ENCODE data around the gene TERT.
A peak's percentile ranks its signal among the peaks of the same experiment; 100 is the strongest.
"Not testable (repeated sequence)": the region's sequence is repeated elsewhere in the genome, so short reads cannot be mapped to it uniquely, and the experiment has no call there.

The TERT gene

DNA sequence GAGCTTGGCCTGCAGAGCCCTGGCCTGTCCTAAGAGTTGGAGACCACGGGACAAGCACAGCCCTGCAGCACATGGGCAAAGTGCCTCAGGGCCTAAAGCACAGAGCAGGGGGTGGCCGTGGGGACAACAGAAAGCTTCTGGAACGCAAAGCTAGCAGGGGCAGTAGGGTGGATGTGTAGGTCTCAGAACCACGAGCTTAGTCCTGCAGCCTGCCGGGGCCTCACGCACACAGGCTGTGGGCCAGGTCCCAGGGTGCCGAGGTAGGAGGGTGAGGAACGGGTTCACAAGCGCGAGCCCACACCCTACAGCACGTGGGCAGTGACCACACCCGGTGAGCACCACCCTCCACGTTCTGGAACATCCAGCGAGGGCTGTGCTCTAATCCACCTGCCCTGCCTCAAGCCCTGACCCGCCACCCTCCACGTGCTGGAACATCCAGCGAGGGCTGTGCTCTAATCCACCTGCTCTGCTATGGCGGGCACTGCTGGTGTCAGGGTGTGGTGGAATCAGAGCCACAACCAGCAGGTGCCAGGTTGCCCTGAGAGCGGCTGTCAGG is 40.8 kb upstream of the TERT start:
- no peak for TF ChIP-seq GATA1 (IDR thresholded peaks at IDR 0.05; ENCODE audit: low read depth, low read length)
- no peak for TF ChIP-seq POLR2A (IDR thresholded peaks at IDR 0.05; ENCODE audit: low read length)
- DNase-seq, result peak; percentile 11 to 31

DNA sequence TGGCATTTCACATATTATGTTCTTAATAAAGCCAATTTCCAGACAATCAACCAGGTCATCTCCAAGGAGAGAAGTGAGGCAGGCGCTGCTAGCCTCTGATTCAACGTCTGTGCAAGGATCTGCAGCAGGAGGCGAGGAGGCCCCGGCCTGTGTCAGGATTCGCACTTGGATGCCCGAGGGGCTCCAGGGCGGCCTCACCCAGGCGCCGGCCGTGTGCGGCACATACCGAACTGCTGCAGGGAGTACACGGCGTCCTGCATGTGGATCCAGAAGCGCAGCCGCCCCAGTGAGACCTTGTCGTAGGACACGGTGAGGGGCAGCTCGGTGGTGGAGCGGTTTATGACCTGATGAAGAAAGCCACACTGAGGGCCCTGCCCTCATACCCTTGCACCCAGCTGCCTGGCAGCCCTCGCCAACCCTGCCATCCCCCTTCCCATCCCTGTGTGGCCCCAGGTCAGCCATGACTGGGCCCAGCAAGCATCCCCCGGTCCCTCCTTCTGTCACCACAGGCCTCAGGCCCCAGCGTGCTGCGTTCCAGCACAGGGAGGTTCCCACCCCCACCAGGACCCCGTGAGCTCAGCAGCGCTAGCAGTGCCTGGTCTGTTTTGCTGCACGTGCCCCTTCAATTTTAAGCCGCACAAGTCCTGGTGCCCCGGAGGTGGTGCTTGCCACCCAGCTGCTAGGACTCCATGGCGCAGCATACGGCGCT is 40.1 kb upstream of the TERT start:
- TF ChIP-seq POLR2A (IDR thresholded peaks at IDR 0.05; ENCODE audit: low read length), result no peak

DNA sequence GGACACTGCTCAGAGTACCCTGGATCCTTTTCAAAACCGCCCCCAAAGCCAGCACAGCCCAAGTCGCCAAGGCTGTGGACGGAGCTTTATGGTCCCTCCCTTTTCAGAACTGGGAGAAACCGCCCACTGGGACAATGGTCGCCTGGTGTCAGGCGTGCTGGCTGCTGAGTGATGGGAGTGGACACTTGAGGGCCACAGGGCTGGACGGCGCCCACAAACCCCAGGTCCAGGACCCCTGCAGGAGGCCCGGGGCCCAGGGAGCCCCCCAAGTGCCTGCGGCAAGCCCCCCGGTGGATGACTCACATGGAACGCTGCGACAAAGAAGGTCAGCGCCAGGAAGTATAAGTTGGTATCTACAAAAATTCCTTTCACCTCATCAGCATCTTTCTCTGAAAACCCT is 39.1 kb upstream of the TERT start:
- no peak for TF ChIP-seq GATA1 (IDR thresholded peaks at IDR 0.05; ENCODE audit: low read depth, low read length)
- TF ChIP-seq POLR2A (IDR thresholded peaks at IDR 0.05; ENCODE audit: low read length), result no peak
- DNase-seq, result no peak

More for the DNA sequence above, 40.1 kb upstream of the TERT start:
- DNase-seq, result no peak

DNA sequence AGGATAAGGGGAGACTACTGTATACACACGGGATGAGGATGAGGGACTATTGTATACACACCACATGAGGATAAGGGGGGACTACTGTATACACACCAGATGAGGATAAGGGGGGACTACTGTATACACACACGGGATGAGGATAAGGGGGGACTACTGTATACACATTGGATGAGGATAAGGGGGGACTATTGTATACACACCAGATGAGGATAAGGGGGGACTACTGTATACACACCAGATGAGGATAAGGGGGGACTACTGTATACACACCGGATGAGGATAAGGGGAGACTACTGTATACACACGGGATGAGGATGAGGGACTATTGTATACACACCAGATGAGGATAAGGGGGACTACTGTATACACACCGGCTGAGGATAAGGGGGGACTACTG is 38.4 kb upstream of the TERT start:
- not testable (repeated sequence) for DNase-seq

DNA sequence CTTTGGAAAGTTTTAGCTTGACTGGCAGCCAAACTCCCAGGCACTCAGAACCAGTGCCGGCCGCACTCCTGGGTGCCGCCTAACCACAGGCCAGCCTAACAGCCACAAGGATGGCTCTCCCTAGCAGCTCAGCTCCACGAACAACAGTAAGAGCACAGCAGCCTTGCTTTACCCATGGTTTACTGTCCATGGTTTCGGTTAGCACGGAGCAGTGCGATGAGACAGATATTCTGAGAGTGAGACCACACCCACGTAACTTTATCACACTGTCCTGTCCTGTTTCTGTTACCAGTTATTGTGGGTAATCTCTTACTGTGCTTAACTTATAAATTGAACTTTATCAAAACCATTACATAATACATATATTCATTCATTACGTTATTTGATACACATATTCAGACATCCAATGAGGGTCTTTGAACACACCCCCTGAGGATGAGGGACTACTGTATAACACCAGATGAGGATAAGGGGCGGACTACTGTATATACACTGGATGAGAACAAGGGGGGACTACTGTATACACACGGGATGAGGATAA is 37.7 kb upstream of the TERT start:
- DNase-seq, result no peak

DNA sequence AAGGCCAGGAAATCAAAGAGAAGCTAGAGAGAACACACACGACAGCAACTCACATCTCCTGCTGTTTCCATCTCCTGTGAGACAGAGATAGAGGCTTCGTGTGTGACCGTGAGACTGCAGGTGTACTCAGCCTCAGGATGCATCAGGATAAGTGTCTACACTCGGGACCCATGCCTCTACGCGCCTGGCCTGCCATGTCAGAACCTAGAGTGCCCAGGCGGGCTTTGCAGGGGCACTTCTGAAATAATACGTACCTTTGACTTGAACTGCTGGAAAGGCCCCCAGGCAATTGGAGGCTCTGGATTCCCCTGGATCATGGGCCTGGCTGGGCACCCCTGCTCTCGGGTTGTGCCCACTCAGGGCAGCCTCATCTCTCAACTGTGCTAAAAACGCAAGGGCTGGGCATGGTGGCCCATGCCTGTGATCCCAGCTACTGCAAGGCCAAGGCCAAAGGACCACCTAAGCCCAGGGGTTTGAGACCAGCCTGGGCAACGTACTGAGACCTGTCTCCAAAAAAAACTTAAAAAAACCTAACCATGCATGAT is 37.1 kb upstream of the TERT start:
- DNase-seq, result no peak
- TF ChIP-seq GATA1 (IDR thresholded peaks at IDR 0.05; ENCODE audit: low read depth, low read length) (no peak), POLR2A (IDR thresholded peaks at IDR 0.05; ENCODE audit: low read length) (no peak)

More for the DNA sequence above, 37.7 kb upstream of the TERT start:
- TF ChIP-seq POLR2A (IDR thresholded peaks at IDR 0.05; ENCODE audit: low read length) (no peak), GATA1 (IDR thresholded peaks at IDR 0.05; ENCODE audit: low read depth, low read length) (no peak)

DNA sequence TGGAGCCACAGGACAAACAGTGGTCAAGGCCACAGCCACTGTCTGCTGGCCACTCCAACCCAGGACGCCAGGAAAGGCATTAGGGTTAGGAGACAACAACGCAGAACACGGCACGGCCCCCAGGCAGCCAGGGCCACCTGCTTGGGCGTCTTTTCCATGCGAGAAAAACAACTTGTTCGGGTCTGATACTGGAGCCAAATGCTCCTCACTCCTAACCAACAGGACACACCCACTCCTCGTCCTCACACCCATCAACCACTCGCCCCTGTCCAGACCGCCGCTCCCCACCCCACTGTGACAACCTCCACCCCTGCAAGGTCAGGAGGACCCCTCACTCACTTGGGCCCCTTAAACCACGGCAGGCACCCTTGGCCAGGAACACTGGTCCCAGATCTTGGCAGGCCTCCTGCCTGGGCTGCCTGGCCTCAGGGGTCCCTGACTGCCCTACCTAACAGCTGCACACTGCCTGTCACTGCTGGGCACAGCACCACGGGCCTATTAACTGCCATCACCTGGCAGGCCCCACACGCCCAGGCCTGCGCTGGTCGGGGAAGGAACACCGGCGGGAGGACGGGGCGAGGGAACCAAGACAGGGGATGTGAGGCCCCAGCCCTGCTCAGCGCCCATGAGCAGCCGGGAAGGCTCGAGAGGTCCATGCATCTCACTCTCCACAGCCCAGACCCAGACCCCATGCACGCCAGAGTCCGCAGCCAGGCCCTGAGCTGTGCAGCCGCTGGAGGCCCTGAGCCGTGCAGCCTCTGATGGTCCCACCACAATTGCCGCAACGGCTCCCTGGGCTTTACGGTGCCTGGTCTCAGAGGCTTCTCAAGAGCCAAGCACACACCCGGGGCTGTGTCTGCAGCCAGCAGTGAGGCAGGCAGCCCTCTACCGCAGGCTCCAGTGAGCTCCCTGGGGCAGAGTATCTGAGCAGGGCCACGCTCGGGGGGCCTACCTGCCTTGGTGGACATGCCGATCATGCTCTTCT is 36.3 kb upstream of the TERT start:
- no peak for DNase-seq
- TF ChIP-seq POLR2A (IDR thresholded peaks at IDR 0.05; ENCODE audit: low read length) (no peak), GATA1 (IDR thresholded peaks at IDR 0.05; ENCODE audit: low read depth, low read length) (no peak)

DNA sequence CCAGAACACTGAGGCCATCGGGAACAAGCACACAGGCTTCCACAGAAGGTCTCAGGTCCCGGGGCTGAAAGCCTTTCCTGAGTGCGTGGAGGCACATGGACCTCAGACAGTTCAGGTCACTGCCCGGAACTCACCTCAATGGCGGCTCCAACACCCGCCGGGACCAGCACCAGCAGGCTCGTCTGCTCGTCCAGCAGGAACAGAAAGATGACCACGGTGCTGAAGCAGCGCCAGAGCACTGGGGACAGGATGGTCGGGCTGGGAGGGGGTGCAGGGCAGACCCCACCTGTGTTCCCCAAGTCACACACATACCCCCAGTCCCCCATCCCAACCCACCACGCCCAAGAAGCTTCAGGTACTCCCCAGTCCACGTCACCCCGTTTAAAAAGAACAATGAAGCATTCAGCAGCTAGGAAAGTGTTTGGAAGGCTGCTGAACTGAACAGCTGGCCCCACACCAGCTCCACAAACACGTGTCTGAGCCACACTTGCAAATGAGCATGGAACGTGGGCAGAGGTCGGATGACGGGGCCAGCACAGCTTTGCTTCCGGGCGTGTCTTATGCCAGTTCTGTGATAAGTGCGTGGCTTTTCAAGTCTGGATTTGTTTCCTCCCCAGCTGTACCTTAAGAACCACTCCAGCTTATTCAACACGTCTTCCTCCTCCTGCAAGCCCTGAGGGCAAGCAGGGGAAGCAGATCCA is 35.4 kb upstream of the TERT start:
- TF ChIP-seq GATA1 (IDR thresholded peaks at IDR 0.05; ENCODE audit: low read depth, low read length) (no peak), POLR2A (IDR thresholded peaks at IDR 0.05; ENCODE audit: low read length) (no peak)
- DNase-seq, result no peak

DNA sequence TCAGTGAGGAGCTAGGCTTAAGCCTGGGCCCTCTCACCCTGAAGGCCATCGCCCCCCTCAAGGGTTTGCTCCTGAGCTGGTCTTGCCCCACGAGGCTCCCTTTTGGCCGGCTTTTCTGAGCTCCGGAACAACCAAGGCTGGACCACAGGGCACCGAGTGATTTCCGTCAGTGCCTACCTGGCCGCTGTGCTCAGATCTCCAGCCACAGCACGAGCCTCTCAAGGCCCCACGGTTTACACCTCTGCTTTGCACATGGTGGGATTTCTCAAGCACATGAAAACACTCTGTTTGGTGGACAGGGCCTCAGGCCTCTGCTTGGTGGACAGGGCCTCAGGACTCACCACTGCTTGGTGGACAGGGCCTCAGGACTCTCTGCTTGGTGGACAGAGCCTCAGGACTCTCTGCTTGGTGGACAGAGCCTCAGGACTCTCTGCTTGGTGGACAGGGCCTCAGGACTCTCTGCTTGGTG is 34.3 kb upstream of the TERT start:
- no peak for DNase-seq
- TF ChIP-seq POLR2A (IDR thresholded peaks at IDR 0.05; ENCODE audit: low read length) (no peak), GATA1 (IDR thresholded peaks at IDR 0.05; ENCODE audit: low read depth, low read length) (no peak)

DNA sequence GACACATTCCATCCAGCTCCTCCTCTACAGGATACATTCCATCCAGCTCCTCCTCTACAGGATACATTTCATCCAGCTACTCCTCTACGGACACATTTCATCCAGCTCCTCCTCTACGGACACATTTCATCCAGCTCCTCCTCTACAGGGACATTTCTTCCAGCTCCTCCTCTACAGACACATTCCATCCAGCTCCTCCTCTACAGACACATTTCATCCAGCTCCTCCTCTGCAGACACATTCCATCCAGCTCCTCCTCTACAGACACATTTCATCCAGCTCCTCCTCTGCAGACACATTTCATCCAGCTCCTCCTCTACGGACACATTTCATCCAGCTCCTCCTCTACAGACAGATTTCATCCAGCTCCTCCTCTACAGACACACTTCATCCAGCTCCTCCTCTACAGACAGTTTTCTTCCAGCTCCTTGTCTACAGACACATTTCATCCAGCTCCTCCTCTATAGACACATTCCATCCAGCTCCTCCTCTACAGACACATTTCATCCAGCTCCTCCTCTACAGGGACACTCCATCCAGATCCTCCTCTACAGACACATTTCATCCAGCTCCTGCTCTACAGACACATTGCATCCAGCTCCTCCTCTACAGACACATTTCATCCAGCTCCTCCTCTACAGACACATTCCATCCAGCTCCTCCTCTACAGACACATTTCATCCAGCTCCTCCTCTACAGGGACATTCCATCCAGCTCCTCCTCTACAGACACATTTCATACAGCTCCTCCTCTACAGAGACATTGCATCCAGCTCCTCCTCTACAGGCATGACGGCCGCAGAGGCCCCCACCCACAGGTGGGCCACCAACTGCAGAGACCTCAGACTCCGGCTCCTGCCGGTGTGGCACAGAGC is 33.6 kb upstream of the TERT start:
- DNase-seq, result not testable (repeated sequence)

DNA sequence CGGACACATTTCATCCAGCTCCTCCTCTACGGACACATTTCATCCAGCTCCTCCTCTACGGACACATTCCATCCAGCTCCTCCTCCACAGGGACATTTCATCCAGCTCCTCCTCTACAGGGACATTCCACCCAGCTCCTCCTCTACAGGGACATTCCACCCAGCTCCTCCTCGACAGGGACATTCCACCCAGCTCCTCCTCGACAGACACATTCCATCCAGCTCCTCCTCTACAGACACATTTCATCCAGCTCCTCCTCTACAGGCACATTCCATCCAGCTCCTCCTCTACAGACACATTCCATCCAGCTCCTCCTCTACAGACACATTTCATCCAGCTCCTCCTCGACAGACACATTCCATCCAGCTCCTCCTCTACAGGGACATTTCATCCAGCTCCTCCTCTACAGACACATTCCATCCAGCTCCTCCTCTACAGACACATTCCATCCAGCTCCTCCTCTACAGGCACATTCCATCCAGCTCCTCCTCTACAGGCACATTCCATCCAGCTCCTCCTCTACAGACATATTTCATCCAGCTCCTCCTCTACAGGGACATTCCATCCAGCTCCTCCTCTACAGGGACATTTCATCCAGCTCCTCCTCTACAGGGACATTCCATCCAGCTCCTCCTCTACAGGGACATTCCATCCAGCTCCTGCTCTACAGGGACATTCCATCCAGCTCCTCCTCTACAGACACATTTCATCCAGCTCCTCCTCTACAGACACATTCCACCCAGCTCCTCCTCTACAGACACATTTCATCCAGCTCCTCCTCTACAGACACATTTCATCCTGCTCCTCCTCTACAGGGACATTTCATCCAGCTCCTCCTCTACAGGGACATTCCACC is 32.3 kb upstream of the TERT start:
- DNase-seq, result not testable (repeated sequence)

DNA sequence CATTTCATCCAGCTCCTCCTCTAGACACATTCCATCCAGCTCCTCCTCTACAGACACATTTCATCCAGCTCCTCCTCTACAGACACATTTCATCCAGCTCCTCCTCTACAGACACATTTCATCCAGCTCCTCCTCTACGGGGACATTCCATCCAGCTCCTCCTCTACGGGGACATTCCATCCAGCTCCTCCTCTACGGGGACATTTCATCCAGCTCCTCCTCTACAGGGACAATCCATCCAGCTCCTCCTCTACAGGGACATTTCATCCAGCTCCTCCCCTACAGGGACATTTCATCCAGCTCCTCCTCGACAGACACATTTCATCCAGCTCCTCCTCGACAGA is 31.6 kb upstream of the TERT start:
- not testable (repeated sequence) for DNase-seq
